ENCODE results near the gene MAPK11. TPM values are rescaled to one million over a fixed set of nuclear protein-coding genes. Genes with fewer than 3 reads are reported as not detected.
A peak's percentile ranks its signal among the peaks of the same experiment; 100 is the strongest.

MAPK11 gene
- total RNA-seq, 6 experiments from 2014 or later, result 1.7 to 6.4 (median 2.5) TPM

GRCh38 chr22:50221410-50222300 is 48.5 kb downstream of the MAPK11 start:
- Histone ChIP-seq H3K27ac (no peak overlapping the region), H3K4me1 (peaks cover 0 to 4% (median 2%) of the 10 kb centered on the region in 4 donors), H3K27me3 (no peaks in the 10 kb centered on the region), H3K4me3 (no peak overlapping the region), H3K9me3 (no peaks in the 10 kb centered on the region), H3K36me3 (peaks cover 2 to 72% (median 17%) of the 10 kb centered on the region in 4 donors)
- intact Hi-C loops (cut with DNase I), result no loop called here
- no peak for TF ChIP-seq POLR2A (IDR thresholded peaks at IDR 0.05)
- TF ChIP-seq CTCF (IDR thresholded peaks at IDR 0.05), result peak in 1 of 4 donors; percentile 20
- DNase-seq (peak in 1 of 3 donors; percentile 18), ATAC-seq (no peak)
- no CpG with 5 or more reads among the region's 19 CpGs for WGBS (ENCODE audit: insufficient coverage, low coverage, low lambda C conversion rate, missing lambda C conversion rate)

- Histone ChIP-seq H3K4me3 (no peak overlapping the region), H3K4me1 (peaks cover 0 to 4% (median 2%) of the 10 kb centered on the region in 4 donors), H3K9me3 (no peaks in the 10 kb centered on the region), H3K27me3 (no peaks in the 10 kb centered on the region), H3K36me3 (peaks cover 6 to 75% (median 21%) of the 10 kb centered on the region in 4 donors), H3K27ac (no peak overlapping the region)
- intact Hi-C loops (cut with DNase I), result no loop called here
- TF ChIP-seq POLR2A (IDR thresholded peaks at IDR 0.05), result no peak
- TF ChIP-seq CTCF (IDR thresholded peaks at IDR 0.05), result no peak
- ATAC-seq (no peak), DNase-seq (peak in 1 of 3 donors; percentile 19)
- WGBS (ENCODE audit: insufficient coverage, low coverage, low lambda C conversion rate, missing lambda C conversion rate), result 94% methylated on average over 6 of the region's 45 CpGs
Measured at GRCh38 chr22:50220603-50221409, 49.4 kb downstream of the MAPK11 start.

GRCh38 chr22:50219800-50220602 is 50.2 kb downstream of the MAPK11 start:
- WGBS (ENCODE audit: insufficient coverage, low coverage, low lambda C conversion rate, missing lambda C conversion rate), result 100% methylated on average over 1 of the region's 25 CpGs
- peak overlapping the region in 1 of 3 donors; percentile 45 for H3K27ac ChIP-seq
- no peaks in the 10 kb centered on the region for H3K9me3 ChIP-seq
- TF ChIP-seq CTCF (IDR thresholded peaks at IDR 0.05) (no peak), POLR2A (IDR thresholded peaks at IDR 0.05) (no peak)
- intact Hi-C loops (cut with DNase I), result no loop called here
- ATAC-seq, result peak in 2 of 4 donors; percentile 0 to 11
- H3K27me3 ChIP-seq, result no peaks in the 10 kb centered on the region
- peaks cover 6 to 76% (median 24%) of the 10 kb centered on the region in 4 donors for H3K36me3 ChIP-seq
- H3K4me3 ChIP-seq, result no peak overlapping the region
- H3K4me1 ChIP-seq, result peaks cover 0 to 4% (median 2%) of the 10 kb centered on the region in 4 donors
- peak in 2 of 3 donors; percentile 29 to 55 for DNase-seq

All from right lobe of liver (tissue), 6 donors.